BLaER1 treated with 17β-estradiol and CSF1 and Interleukin-3, amounts not matched to agents 10 nM and 100 nM (cell line): ENCODE data around the gene AMZ2.

Source experiments
- H3K27ac ChIP-seq, 11 experiments: shearing (Covaris generic); formaldehyde crosslinking; 2 replicates each; pipeline ENCODE4 v1.8.1; 2022
- H3K27me3 ChIP-seq, 11 experiments: shearing (Covaris generic); formaldehyde crosslinking; 2 replicates each; pipeline ENCODE4 v1.8.1; 2022
- H3K36me3 ChIP-seq, 11 experiments: shearing (Covaris generic); formaldehyde crosslinking; 2 replicates each; pipeline ENCODE4 v1.8.1; 2022
- H3K4me1 ChIP-seq, 10 experiments: shearing (Covaris generic); formaldehyde crosslinking; 2 replicates each; pipeline ENCODE4 v1.8.1; 2022
- H3K4me2 ChIP-seq, 11 experiments: shearing (Covaris generic); formaldehyde crosslinking; 2 replicates each; pipeline ENCODE4 v1.8.1; 2022
- H3K4me3 ChIP-seq, 10 experiments: shearing (Covaris generic); formaldehyde crosslinking; 2 replicates each; pipeline ENCODE4 v1.8.1; 2022
- H3K9ac ChIP-seq, 11 experiments: shearing (Covaris generic); formaldehyde crosslinking; 2 replicates each; pipeline ENCODE4 v1.8.1; 2022
- H3K9me3 ChIP-seq, 11 experiments: shearing (Covaris generic); formaldehyde crosslinking; replicated peaks in 1 of 11; 2 replicates each; pipeline ENCODE4 v1.8.1; 2022
- H4K20me1 ChIP-seq, 11 experiments: shearing (Covaris generic); formaldehyde crosslinking; 2 replicates each; pipeline ENCODE4 v1.8.1; 2022
- Cebpa-rat ChIP-seq, 11 experiments: shearing (Covaris generic); IDR thresholded peaks; 2 replicates each; pipeline ENCODE4 v1.8.1; 2022

The AMZ2 gene

DNA sequence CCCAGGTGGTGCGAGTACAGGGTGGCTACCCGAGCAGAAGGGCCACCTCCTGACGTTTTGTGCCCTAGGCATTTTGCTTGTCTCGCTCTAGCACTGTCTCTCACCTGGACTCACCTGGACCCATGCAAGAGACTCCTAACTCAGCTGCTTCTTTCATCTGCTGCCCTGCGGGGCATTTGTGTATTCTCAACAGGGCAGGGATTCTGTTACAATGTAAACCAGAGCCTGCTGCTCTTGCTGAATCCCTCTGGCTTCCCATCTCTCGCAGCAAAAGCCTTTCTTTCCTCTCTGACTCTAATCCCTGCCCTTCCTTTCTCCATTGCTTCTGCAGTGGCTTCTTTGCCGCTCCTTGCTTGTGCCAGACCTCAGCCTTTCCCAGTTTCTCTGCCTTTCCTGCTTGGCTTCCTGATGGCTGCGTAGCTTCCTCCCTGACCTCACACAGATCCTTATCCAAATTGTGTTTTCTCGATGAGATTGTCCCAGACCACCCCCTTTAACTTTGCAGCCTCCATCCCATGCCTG is 53.7 kb downstream of the AMZ2 start:
- Histone ChIP-seq H3K9me3 (peaks cover 0 to 39% (median 5%) of the 10 kb centered on the region in 11 experiments; a peak in 14 of 22 replicates), H3K4me2 (peak overlapping the region in 4 of 11 experiments; percentile 1 to 31 (median 20); a peak in 2 of 22 replicates), H3K36me3 (no peaks in the 10 kb centered on the region; a peak in 1 of 22 replicates), H3K9ac (no peak overlapping the region), H4K20me1 (no peaks in the 10 kb centered on the region), H3K27ac (no peak overlapping the region), H3K4me3 (no peak overlapping the region), H3K4me1 (peaks cover 19 to 51% (median 39%) of the 10 kb centered on the region in 10 experiments), H3K27me3 (no peaks in the 10 kb centered on the region)
- no peak for TF ChIP-seq Cebpa-rat (IDR thresholded peaks at IDR 0.05)

DNA sequence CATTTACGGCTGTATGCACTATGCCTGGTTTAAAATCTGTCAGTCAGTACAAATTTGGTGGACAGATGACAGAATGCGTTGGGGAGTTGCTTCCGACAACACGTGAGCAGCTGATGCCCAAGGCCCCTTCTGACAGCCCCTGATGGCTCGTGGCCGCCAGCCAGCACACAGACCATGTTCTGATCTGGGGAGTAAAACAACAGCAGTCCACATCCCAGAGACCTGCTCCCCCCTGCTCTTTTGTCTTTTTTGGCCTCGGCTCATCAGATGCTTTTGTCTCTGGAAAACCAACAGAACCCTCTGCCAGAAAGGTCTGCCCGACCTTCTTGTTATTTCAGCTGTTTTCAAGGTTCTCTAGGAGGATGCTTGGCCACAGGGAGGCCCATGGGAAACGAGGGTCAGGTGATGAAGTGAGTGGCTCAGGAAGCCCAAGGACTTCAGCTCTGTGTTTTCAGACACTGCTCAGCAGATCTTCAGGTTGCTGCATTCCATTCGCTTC is 54.3 kb downstream of the AMZ2 start:
- H3K4me1 ChIP-seq, result peaks cover 19 to 51% (median 37%) of the 10 kb centered on the region in 10 experiments
- TF ChIP-seq Cebpa-rat (IDR thresholded peaks at IDR 0.05), result no peak
- H3K27ac ChIP-seq, result peak overlapping the region in 2 of 11 experiments; percentile 9 to 22; a peak in 3 of 22 replicates
- peak overlapping the region in 9 of 11 experiments; percentile 1 to 31 (median 16); a peak in 10 of 22 replicates for H3K4me2 ChIP-seq
- peaks cover 0 to 46% (median 11%) of the 10 kb centered on the region in 11 experiments; a peak in 14 of 22 replicates for H3K9me3 ChIP-seq
- H3K4me3 ChIP-seq, result no peak overlapping the region
- H3K9ac ChIP-seq, result 0 out of 22 replicates have a peak overlapping the region, but pooled peaks of 1 of the 11 experiments have one; percentile 19
- no peaks in the 10 kb centered on the region for H4K20me1 ChIP-seq
- H3K27me3 ChIP-seq, result no peaks in the 10 kb centered on the region
- peaks cover 0 to 6% (median 0%) of the 10 kb centered on the region in 11 experiments; a peak in 5 of 22 replicates for H3K36me3 ChIP-seq

DNA sequence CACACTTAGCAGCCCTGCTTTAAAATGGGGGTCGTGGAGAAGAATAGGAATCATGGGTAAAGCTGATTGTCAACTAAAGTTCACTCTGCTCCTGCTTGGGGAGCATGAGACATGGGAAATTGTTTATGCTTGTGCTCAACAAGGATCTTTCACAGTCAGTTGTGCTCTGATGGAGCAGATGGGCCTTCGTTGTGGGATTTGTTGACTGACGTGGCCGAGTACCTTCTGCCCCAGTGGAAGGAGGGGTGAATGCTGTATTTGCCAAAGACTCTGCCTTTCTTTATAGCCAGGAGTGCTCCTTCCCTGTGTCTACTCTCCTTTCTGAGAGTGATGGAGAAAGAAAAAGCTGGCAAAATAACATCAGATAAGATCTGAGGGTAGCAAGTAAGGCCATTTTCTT is 54.8 kb downstream of the AMZ2 start:
- no peak overlapping the region for H3K4me3 ChIP-seq
- H3K4me1 ChIP-seq, result peaks cover 22 to 51% (median 37%) of the 10 kb centered on the region in 10 experiments
- H3K36me3 ChIP-seq, result peaks cover 0 to 11% (median 0%) of the 10 kb centered on the region in 11 experiments; a peak in 5 of 22 replicates
- no peaks in the 10 kb centered on the region for H4K20me1 ChIP-seq
- H3K9ac ChIP-seq, result 0 out of 22 replicates have a peak overlapping the region, but pooled peaks of 1 of the 11 experiments have one; percentile 19
- H3K9me3 ChIP-seq, result peaks cover 0 to 51% (median 13%) of the 10 kb centered on the region in 11 experiments; a peak in 14 of 22 replicates
- peak overlapping the region in 2 of 11 experiments; percentile 9 to 22; a peak in 3 of 22 replicates for H3K27ac ChIP-seq
- H3K4me2 ChIP-seq, result peak overlapping the region in 9 of 11 experiments; percentile 0 to 31 (median 16); a peak in 11 of 22 replicates
- TF ChIP-seq Cebpa-rat (IDR thresholded peaks at IDR 0.05), result no peak
- no peaks in the 10 kb centered on the region for H3K27me3 ChIP-seq

DNA sequence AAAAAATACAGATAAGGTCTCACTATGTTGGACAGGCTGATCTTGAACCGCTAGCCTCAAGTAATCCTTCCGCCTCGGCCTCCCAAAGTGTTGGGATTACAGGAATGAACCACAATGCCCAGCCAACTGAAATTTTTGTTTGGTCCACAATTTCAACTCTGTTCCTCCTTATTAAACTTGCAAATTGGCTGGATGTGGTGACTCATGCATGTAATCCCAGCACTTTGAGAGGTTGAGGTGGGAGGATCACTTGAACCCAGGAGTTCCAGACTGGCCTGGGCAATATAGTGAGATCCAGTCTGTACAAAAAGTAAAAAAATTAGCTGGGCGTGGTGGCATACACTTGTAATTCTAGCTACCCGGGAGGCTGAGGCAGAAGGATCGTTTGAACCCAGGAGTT is 56.9 kb downstream of the AMZ2 start:
- H3K9ac ChIP-seq, result no peak overlapping the region
- H3K4me2 ChIP-seq, result peak overlapping the region in 6 of 11 experiments; percentile 25 to 70 (median 52); a peak in 10 of 22 replicates
- no peaks in the 10 kb centered on the region for H3K27me3 ChIP-seq
- no peak overlapping the region for H3K4me3 ChIP-seq
- H3K36me3 ChIP-seq, result peaks cover 0 to 14% (median 0%) of the 10 kb centered on the region in 11 experiments; a peak in 5 of 22 replicates
- no peak for TF ChIP-seq Cebpa-rat (IDR thresholded peaks at IDR 0.05)
- H3K27ac ChIP-seq, result peak overlapping the region in 1 of 11 experiments; percentile 15; a peak in 1 of 22 replicates
- H3K4me1 ChIP-seq, result peaks cover 25 to 54% (median 38%) of the 10 kb centered on the region in 10 experiments
- no peaks in the 10 kb centered on the region for H4K20me1 ChIP-seq
- H3K9me3 ChIP-seq, result peaks cover 0 to 61% (median 20%) of the 10 kb centered on the region in 11 experiments; a peak in 17 of 22 replicates

DNA sequence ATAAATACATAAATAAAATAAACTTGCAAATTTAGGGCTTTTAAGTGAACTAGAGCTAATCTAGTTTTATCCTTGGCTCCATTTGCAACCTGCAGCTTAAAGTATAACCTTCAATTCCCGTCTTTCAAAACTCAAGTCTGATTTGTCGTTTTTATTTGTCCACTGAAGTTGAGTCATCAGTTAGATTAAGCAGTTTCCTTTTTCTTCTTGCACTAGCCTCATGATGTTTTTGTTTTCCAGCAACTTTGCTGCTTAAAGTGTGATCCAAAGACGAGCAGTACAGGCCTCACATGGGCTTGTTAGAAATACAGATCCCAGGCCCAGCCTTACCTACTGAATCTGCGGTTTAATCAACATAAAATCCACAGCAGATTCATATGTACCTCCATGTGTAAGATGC is 57.3 kb downstream of the AMZ2 start:
- Histone ChIP-seq H3K9me3 (peaks cover 0 to 58% (median 17%) of the 10 kb centered on the region in 11 experiments; a peak in 17 of 22 replicates), H3K4me2 (peak overlapping the region in 6 of 11 experiments; percentile 25 to 70 (median 52); a peak in 11 of 22 replicates), H3K4me1 (peaks cover 25 to 59% (median 43%) of the 10 kb centered on the region in 10 experiments), H3K27me3 (no peaks in the 10 kb centered on the region), H3K4me3 (no peak overlapping the region), H3K27ac (peak overlapping the region in 4 of 11 experiments; percentile 15 to 64 (median 44); a peak in 5 of 22 replicates), H3K9ac (0 out of 22 replicates have a peak overlapping the region, but pooled peaks of 1 of the 11 experiments have one; percentile 24), H3K36me3 (peaks cover 0 to 14% (median 0%) of the 10 kb centered on the region in 11 experiments; a peak in 5 of 22 replicates), H4K20me1 (no peaks in the 10 kb centered on the region)
- no peak for TF ChIP-seq Cebpa-rat (IDR thresholded peaks at IDR 0.05)
